Endothelial cell of umbilical vein (primary cell): ENCODE results near the gene SPRYD3. TPM values are rescaled to one million over a fixed set of nuclear protein-coding genes. Genes with fewer than 3 reads are reported as not detected.

ENCODE experiments used
- BruUV-seq: library from RNA; stranded (reverse); fragments of 400-500 nt; replicated peaks from 2 replicates; lab custom pipeline; 2021; lab: Mats Ljungman, UMichigan
- CTCF ChIA-PET: fragments of 300-600, 350-600 bp; sonication (Branson Sonifier 250); formaldehyde crosslinking; loops from one replicate; lab custom pipeline; 2021; ENCODE audit warnings: antibody characterized with exemption, inconsistent platforms; lab: Charles Lee
- POLR2A ChIA-PET: fragments of 300-600, 350-600 bp; sonication (Branson Sonifier 250); formaldehyde crosslinking; loops from one replicate; lab custom pipeline; 2021; ENCODE audit warnings: antibody characterized with exemption, inconsistent platforms; lab: Charles Lee
- DNase-seq: peaks from one replicate; pipeline ENCODE4 v3.0.0-alpha.2; 2011; ENCODE audit warnings: low read depth, low spot score
- FAIRE-seq: peaks from 2 replicates; lab custom pipeline; 2011; peaks lifted over from hg19 to GRCh38; lab: Jason Lieb, UNC
- H2AFZ ChIP-seq: 2 replicates; pipeline ENCODE4 v1.6.0; 2012; ENCODE audit warnings: low read depth, low read length, control low read depth, inconsistent platforms
- H3K27ac ChIP-seq: 2 replicates; pipeline ENCODE4 v1.5.1; 2011; ENCODE audit warnings: low read depth, mild to moderate bottlenecking, control low read depth, low read length, moderate library complexity; ENCODE audit not compliant: insufficient read depth
- H3K27me3 ChIP-seq, 2 experiments: 2 replicates each; pipeline versions ENCODE4 v1.6.0 to v1.6.1; 2011; ENCODE audit warnings: low read length in 2 of 2, mixed read lengths in 1 of 2; ENCODE audit not compliant: control insufficient read depth in 2 of 2, insufficient read depth in 2 of 2
- H3K36me3 ChIP-seq, 2 experiments: 2 replicates in 1 of 2; 3 replicates in 1 of 2; pipeline ENCODE4 v1.5.1; 2011; ENCODE audit warnings: low read length in 2 of 2, mild to moderate bottlenecking in 1 of 2, moderate library complexity in 1 of 2; ENCODE audit not compliant: control insufficient read depth in 2 of 2, insufficient read depth in 2 of 2; ENCODE audit errors: extremely low read depth in 1 of 2
- H3K4me1 ChIP-seq: 3 replicates; pipeline ENCODE4 v1.5.1; 2011; ENCODE audit warnings: mild to moderate bottlenecking, low read length; ENCODE audit not compliant: control insufficient read depth, insufficient read depth; ENCODE audit errors: extremely low read depth
- H3K4me2 ChIP-seq: 2 replicates; pipeline ENCODE4 v1.6.1; 2011; ENCODE audit warnings: low read length, control low read depth, mixed read lengths; ENCODE audit not compliant: insufficient read depth
- H3K4me3 ChIP-seq, 3 experiments: fragments of 200-600 bp in 1 of 3; sonication (generic), shearing (Covaris generic) in 1 of 3; replicated peaks in 1 of 3; 2 replicates each; pipeline ENCODE4 v1.5.1; 2011 to 2016; ENCODE audit warnings: control low read depth in 3 of 3, low read length in 3 of 3, mild to moderate bottlenecking in 2 of 3, inconsistent platforms in 1 of 3, low read depth in 1 of 3, moderate library complexity in 1 of 3; ENCODE audit not compliant: insufficient read depth in 1 of 3
- H3K79me2 ChIP-seq: 2 replicates; pipeline ENCODE4 v1.6.0; 2012; ENCODE audit warnings: low read length, inconsistent platforms; ENCODE audit not compliant: control insufficient read depth, insufficient read depth
- H3K9ac ChIP-seq: replicated peaks from 2 replicates; pipeline ENCODE3; 2011; ENCODE audit warnings: low read length, control low read depth; ENCODE audit not compliant: insufficient read depth; ENCODE audit errors: extremely low read depth
- H3K9me1 ChIP-seq: replicated peaks from 3 replicates; pipeline ENCODE4 v1.6.0; 2011; ENCODE audit warnings: mild to moderate bottlenecking, low read length; ENCODE audit not compliant: control insufficient read depth, insufficient read depth; ENCODE audit errors: extremely low read depth
- H3K9me3 ChIP-seq: replicated peaks from 2 replicates; pipeline ENCODE4 v1.5.1; 2012; ENCODE audit warnings: low read length, inconsistent platforms; ENCODE audit not compliant: control insufficient read depth, insufficient read depth
- H4K20me1 ChIP-seq: replicated peaks from 2 replicates; pipeline ENCODE3; 2011; ENCODE audit warnings: mild to moderate bottlenecking, low read length; ENCODE audit not compliant: control insufficient read depth, insufficient read depth; ENCODE audit errors: extremely low read depth
- CTCF ChIP-seq, 2 donors: IDR thresholded peaks; 1 replicate in 1 of 2; 2 replicates in 1 of 2; pipeline ENCODE4 v1.5.1; 2011; ENCODE audit warnings: low read length in 2 of 2, mild to moderate bottlenecking in 2 of 2, moderate library complexity in 2 of 2, control low read depth in 1 of 2, inconsistent platforms in 1 of 2, low read depth in 1 of 2; ENCODE audit not compliant: insufficient read depth in 1 of 2; ENCODE audit errors: extremely low read depth in 1 of 2
- EZH2 ChIP-seq: IDR thresholded peaks from 2 replicates; pipeline ENCODE4 v1.6.1; 2012; ENCODE audit warnings: borderline replicate concordance, low read depth, mild to moderate bottlenecking, moderate library complexity, low read length, inconsistent platforms; ENCODE audit not compliant: severe bottlenecking
- FOS ChIP-seq: IDR thresholded peaks from 2 replicates; pipeline ENCODE4 v1.6.1; 2011; ENCODE audit warnings: mild to moderate bottlenecking, low read length, moderate library complexity, borderline replicate concordance; ENCODE audit not compliant: insufficient read depth
- GATA2 ChIP-seq: IDR thresholded peaks from 2 replicates; pipeline ENCODE4 v1.7.0; 2011; ENCODE audit warnings: low read depth, mild to moderate bottlenecking, moderate library complexity, mixed read lengths, low read length; ENCODE audit not compliant: insufficient read length, insufficient read depth
- JUN ChIP-seq: IDR thresholded peaks from 2 replicates; pipeline ENCODE4 v1.6.1; 2011; ENCODE audit warnings: borderline replicate concordance, low read depth; ENCODE audit not compliant: insufficient read length, insufficient read depth
- MAX ChIP-seq: IDR thresholded peaks from 2 replicates; pipeline ENCODE4 v1.6.1; 2011; ENCODE audit not compliant: insufficient read depth, insufficient read length
- MYC ChIP-seq: IDR thresholded peaks from one replicate; pipeline ENCODE4 v1.6.1; 2011; ENCODE audit warnings: mild to moderate bottlenecking, low read depth, low read length
- POLR2A ChIP-seq: IDR thresholded peaks from 2 replicates; pipeline ENCODE4 v1.6.1; 2012; ENCODE audit warnings: low read depth, mild to moderate bottlenecking, control low read depth, low read length
- POLR2AphosphoS5 ChIP-seq: IDR thresholded peaks from 2 replicates; pipeline ENCODE4 v1.6.1; 2012; ENCODE audit warnings: low read depth, mild to moderate bottlenecking, control low read depth, low read length, moderate library complexity; ENCODE audit not compliant: insufficient read depth
- dilution Hi-C: fragments of 300-500 bp; cut with MboI; formaldehyde crosslinking; loops from one replicate; pipeline ENCODE4 v1.15.0; 2019; ENCODE audit warnings: low sequenced_read_pairs; ENCODE audit not compliant: extremely low pct_ligation_motif_present
- intact Hi-C: fragments of 100-400 bp; cut with micrococcal nuclease; formaldehyde crosslinking; loops from one replicate; pipeline ENCODE4 v1.10.0; 2022
- polyA plus RNA-seq, 4 experiments: library from polyadenylated mRNA; depleted of rRNA in 3 of 4; stranded (reverse) in 3 of 4; unstranded in 1 of 4; fragments of >200 nt; gene quantifications; 2 replicates each; pipeline versions ENCODE4 v1.2.1 to v1.2.3, GENCODE V29; 2011 to 2012; ENCODE audit warnings: missing spikeins in 1 of 4
- total RNA-seq: library from RNA; stranded (reverse); gene quantifications from 2 replicates; pipeline ENCODE4 v1.2.3, GENCODE V29; 2021

The SPRYD3 gene
- total and polyA plus RNA-seq, 2 donors (not counting 3 experiments of a cell fraction or from before 2014, with no cell fraction given): 38.6 to 39.2 TPM

- H3K27me3 ChIP-seq: no peaks in the 10 kb centered on the region
- peak overlapping the region; percentile 85 for H3K4me2 ChIP-seq
- peaks cover 15% of the 10 kb centered on the region for H3K79me2 ChIP-seq
- H3K4me3 ChIP-seq: peak overlapping the region; percentile 13 to 78 (median 68)
- POLR2A ChIA-PET: interaction anchor here (0.6 kb wide), 1 partner anchor 141 kb away, joined by 3 read pairs; no protein-coding TSS in a partner anchor
- TF ChIP-seq FOS (no peak), POLR2AphosphoS5 (no peak), MYC (no peak), CTCF (IDR thresholded peaks at IDR 0.05; ENCODE audit: extremely low read depth in 1 of 2, insufficient read depth in 1 of 2, low read depth in 1 of 2, low read length in 2 of 2) (no peak), GATA2 (no peak), MAX (no peak), POLR2A (no peak), EZH2 (no peak), JUN (no peak)
- peak; percentile 54 for FAIRE-seq
- H4K20me1 ChIP-seq: no peaks in the 10 kb centered on the region
- no peak overlapping the region for H2AFZ ChIP-seq
- no TSS peak for BruUV-seq
- peak overlapping the region; percentile 60 for H3K27ac ChIP-seq
- CTCF ChIA-PET: interaction anchor here (2.0 to 5.2 kb wide), 2 partner anchors 13 to 16 kb away, joined by 15 to 79 read pairs; no protein-coding TSS in a partner anchor
- no peaks in the 10 kb centered on the region for H3K9me1 ChIP-seq
- dilution Hi-C loops: no loop called here
- H3K36me3 ChIP-seq: peaks cover 0 to 5% of the 10 kb centered on the region in 2 experiments
- peak overlapping the region; percentile 52 for H3K9ac ChIP-seq
- peaks cover 68% of the 10 kb centered on the region for H3K4me1 ChIP-seq
- intact Hi-C loops: loop anchor here (1.0 to 5.0 kb wide), 2 partner anchors 11 to 47 kb away; partner anchors contain the start of gene IGFBP6
- no peaks in the 10 kb centered on the region for H3K9me3 ChIP-seq
- peak; percentile 28 for DNase-seq
These were observed 28.6 kb downstream of the SPRYD3 start for GRCh38 chr12:53050426-53051057.
